GM20431 (cell line): ENCODE results near the gene PHF21B.

Source experiments
- in situ Hi-C: fragments of 300-500 bp; cut with MseI, MboI; formaldehyde crosslinking; loops from one replicate; pipeline ENCODE4 v1.15.0; 2020; ENCODE audit warnings: low sequenced_read_pairs; ENCODE audit not compliant: unreplicated experiment

The PHF21B gene

DNA sequence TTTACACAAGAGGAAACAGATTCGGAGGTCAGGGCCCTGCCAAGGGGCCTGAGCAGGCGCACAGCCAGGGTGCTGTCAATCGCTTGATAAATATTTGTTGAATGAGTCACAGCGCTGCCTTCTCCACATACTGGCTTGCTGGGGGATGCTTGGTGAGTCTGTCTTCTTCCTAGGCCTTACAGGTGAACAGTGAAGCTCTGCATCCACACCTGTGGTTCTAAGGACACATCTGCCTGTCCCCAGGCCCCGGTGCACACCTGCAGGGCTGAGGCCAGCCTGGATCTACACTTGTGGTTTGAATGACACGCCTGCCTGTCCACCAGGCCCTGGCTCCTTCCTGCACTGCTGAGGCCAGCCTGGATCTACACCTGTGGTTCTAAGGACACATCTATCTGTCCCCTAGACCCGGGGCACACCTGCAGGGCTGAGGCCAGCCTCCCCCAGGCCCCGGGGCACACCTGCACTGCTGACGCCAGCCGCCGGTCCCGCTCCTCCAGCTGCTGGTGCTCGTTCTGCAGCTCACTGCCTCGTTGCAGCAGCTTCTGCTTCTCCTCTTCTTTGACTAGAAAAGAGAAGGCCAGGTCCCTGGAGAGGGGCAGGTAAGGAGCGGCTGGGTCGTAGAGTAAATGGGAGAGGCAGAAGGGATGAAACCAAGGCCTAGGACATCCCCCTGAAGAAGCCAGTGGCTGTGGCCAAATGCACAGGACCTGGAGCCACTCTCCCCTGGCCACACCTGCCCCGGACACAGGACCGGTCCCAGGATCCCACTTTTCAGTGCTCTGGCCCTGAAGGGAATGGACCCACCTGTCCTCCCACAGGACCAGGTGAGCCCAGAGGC, 124.6 kb downstream of the PHF21B start:
- in situ Hi-C loops: no loop called here

GRCh38 chr22:44884562-44884961, 125.2 kb downstream of the PHF21B start:
- in situ Hi-C loops: no loop called here

- in situ Hi-C loops: no loop called here
These were observed 126.8 kb downstream of the PHF21B start for GRCh38 chr22:44883011-44883421.

DNA sequence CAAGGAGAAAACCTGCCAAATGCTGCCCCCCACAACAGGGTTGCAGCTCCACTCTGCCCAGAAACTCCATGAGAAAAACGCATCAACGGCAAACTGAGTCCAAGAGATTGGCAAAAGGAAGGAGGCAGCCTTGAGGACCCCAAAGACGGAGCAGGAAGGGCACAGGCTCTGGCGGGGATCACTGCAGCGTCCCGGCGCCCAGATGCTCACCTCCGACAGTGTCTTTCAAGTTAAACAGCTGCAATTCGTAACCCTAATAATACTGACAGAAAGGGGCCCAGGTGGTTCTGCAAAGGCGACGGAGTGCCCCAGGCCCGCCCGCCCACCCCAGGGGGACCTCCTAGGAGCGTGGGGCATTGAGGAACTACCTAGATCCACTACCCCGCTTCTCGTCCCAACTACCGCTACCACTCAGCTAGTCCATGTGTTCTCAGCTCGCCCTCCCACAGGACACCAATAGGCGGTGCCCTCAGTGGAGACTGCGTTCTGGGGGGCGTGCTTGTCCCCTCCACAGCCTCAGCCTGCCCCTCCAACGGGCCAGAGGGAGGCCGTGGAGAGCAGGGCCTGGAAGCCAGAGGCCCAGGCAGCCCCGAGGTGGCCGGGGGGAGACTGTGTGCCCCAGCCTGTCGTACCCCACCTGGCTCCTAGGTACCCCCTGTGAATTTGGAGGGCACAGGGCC, 127.4 kb downstream of the PHF21B start:
- in situ Hi-C loops: no loop called here

DNA sequence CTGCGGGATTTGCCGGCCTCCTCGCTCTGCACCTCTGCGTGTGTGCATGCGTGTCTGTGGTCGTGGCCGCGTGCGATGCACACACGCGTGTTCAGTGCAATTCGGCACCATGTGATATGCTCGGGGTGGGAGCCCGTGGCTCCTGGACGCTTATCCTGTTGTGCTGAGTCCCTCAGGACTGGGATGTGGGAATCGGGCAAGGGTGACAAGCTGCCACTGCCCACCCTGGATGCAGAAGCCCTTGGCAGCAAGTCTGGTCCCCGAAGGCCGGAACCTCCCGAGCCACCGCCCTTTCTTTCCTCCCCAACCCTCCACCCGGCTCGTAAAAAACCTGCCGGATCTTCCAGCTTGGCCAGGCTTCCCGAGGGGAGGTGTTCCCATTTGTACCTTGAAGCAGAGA, 128.2 kb downstream of the PHF21B start:
- in situ Hi-C loops: no loop called here

- in situ Hi-C loops: no loop called here
These were observed 129.1 kb downstream of the PHF21B start for GRCh38 chr22:44880610-44881290.

DNA sequence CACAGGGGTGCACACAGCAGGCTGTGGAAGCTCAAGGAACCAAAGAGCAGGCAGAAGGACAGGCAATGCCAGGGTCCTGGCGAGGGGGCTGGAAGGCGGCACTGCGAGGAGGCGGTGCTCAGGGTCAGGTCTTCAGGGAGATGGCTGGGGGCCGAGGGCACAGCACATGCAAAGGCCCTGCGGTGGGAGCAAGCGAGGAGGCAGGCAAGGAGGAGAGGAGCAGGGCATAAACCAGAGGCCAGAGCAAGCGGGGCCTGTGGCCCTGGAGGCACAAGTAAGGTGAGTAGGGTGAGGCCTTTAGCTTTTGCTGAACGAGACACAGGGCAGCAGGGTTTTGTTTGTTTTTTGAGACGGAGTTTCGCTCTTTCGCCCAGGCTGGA, 130.5 kb downstream of the PHF21B start:
- in situ Hi-C loops: no loop called here

DNA sequence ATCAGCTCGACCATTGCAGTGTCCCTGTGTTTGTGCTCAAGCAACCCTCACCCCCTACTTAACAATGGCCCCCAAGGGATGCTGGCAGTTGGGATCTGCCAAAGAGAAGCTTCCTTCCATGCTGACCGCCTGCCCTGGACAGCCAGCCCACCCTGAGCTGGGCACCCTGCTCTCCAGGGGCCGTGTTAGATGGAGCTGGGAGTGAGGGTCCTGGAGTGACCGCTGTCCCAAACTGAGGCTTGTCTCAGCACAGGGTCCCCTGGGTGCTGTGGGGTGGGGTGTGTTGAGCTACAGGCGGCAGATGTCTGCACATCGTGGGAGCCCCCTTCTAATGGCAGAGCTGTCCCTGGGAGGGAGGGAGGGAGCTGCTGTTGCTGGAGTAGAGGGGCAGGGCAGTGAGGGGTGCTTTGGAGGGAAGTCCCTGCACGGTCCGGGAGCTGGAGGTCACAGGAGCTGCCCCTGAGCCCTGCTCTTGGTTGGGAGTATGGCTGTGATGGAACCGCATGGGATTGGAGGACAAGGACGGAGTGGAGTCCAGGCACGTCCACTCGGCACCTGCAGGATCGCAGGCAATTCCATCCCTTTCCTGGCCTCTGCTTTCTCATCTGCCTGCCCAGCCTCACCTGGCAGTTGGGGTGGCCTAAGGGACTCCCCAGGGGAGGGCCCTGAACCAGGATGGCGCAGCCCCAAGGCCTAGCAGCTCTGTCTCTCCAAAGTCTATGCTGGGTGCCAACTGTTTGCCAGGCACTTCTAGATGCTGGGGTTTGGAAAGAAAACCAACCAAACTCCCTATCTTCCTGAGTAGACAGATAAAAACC, 131.1 kb downstream of the PHF21B start:
- in situ Hi-C loops: no loop called here

GRCh38 chr22:44876921-44877320, 132.9 kb downstream of the PHF21B start:
- in situ Hi-C loops: no loop called here

DNA sequence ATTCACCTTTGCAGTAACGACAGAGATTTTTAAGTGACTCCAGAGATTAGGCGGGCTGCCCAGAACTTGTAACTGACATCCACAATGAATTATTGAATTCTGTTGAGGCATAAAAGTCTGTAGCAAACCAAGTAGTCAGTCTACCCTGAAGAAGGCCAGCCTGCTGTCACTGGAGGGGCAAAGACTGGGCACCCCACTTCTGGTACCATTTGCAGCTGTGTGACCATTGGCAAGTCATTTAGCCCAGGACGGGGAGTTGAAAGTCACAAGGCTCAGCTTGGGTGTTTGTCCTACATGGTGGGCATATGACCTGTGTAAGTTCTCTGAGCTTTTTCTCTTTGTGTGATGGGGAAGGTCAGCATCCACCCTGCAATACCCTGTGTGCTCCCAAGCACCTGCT, 138.0 kb downstream of the PHF21B start:
- in situ Hi-C loops: no loop called here

DNA sequence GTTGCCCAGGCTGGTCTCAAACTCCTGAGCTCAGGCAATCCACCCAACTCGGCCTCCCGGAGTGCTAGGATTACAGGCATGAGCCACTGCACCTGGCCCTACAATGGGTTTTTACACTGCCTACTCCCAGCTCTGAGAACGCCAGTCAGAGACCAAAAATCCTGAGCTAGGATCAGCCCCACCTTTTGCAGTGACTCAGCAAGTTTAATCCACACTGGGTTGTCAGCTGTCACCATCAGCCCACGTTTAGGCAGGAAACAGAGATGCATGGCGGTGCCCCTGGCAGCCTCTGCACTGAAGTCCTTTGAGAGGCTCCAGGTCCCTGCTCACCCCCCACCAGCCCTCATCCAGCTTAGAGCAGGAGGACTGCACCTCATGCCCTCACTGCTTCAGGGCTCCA, 139.8 kb downstream of the PHF21B start:
- in situ Hi-C loops: no loop called here

GRCh38 chr22:44869196-44869595, 140.6 kb downstream of the PHF21B start:
- in situ Hi-C loops: no loop called here

DNA sequence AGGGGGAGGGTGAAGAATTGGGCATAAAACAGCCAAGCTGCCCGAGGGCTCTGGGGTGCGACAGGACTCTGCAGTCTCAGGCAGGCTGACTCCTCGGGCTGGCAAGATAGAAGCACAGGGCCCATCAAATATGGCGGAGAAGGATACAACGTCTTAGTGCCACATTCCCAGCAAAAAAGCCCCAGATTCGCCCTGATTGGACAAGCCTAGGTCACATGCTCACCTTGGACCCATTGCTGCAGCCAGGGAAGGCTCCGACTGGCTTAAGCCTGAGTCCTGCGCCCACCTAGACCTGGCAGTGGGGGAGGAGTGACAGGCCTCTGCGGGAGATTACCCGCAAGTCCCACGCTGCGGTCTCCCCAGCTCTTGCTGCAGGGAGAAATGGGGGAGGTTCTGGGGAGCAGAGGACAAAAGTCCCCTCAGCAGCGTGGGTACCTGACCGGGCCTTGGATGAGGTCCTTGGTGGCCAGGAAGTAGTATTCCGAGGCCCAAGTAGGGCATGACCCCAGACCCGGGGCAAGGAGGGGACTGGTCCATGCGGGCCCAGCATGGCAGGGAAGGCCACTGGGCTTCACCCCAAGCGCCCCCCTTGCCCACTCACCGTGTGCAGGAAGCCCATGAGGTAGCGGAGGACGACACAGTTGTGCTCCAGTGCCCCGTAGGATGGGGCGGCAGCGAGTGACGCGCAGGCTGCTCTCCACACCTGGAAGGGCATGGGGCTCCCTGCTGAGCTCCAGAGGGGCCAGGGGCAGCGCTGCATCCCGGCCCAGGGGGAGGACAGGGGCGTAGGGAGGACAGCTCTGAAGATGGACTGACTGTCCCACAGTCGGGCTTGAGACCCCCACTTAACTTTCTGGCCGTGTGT, 144.4 kb downstream of the PHF21B start:
- in situ Hi-C loops: no loop called here

DNA sequence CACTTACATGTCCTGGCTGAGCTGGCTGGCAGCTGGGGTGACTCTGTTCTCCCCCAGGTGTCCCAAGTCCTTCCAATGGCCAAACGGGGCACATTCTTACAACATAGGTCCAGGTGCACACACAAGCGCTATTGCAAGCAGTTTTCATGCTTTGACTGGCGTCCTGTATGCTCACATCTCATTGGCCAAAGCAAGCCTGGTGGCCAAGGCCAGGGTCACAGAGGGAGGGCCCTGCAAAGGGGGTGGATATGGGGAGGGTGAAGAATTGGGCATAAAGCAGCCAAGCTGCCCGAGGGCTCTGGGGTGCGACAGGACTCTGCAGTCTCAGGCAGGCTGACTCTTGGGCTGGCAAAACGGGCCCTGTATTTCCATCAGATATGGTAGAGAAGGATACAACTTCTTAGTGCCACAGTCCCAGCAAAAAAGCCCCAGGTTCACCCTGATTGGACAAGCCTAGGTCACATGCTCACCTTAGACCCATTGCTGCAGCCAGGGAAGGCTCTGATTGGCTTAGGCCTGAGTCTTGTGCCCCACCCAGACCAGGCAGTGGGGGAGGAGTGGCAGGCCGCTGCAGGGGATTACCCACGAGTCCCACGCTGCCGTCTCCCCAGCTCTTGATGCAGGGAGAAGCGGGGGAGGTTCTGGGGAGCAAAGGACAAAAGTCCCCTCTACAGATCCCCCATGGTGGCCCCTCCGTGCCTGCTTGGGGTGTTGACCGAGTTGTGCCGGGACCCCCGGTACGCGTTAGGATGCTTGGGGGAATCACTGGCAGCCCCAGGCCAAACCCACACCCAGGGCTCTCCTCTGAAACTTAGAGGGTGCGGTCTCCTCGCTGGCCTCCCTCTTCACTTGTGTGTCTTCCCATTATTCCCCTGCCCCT, 146.6 kb downstream of the PHF21B start:
- in situ Hi-C loops: no loop called here

DNA sequence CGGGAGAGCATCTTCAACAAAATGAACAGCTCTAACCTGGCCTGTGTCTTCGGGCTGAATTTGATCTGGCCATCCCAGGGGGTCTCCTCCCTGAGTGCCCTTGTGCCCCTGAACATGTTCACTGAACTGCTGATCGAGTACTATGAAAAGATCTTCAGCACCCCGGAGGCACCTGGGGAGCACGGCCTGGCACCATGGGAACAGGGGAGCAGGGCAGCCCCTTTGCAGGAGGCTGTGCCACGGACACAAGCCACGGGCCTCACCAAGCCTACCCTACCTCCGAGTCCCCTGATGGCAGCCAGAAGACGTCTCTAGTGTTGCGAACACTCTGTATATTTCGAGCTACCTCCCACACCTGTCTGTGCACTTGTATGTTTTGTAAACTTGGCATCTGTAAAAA, 147.5 kb downstream of the PHF21B start:
- in situ Hi-C loops: no loop called here

DNA sequence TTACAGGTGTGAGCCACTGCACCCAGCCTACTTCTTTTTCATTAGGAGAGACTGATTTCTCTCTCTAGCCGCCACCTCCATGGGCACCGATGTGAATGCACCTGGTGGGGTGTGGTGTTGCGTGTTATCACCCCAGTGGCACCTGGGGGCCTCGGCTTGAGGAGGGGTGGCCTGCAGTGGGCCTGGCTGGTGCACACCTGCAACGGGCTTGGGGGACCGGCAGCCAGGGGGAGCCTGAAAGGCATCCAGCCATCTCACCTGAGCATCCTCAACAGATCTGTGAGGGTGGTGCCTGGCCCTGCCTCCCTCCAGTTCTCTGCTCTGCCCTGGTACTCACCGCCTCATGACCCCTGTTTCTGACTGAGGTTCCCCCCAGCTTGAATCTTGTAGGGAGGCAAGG, 148.6 kb downstream of the PHF21B start:
- in situ Hi-C loops: no loop called here

GRCh38 chr22:44860311-44860710, 149.5 kb downstream of the PHF21B start:
- in situ Hi-C loops: no loop called here

DNA sequence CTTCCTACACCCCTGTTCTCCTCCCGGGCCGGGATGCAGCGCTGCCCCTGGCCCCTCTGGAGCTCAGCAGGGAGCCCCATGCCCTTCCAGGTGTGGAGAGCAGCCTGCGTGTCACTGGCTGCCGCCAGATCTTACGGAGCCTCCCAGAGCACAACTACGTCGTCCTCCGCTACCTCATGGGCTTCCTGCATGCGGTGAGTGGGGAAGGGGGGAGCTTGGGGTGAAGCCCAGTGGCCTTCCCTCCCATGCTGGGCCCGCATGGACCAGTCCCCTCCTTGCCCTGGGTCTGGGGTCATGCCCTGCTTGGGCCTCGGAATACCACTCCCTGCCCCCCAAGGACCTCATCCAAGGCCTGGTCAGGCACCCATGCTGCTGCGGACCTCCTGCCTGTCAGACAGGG, 150.2 kb downstream of the PHF21B start:
- in situ Hi-C loops: no loop called here
